HFF-Myc (cell line): ENCODE results near the gene CDC42EP3.

Experiments
- DNase-seq: peaks from one replicate; pipeline ENCODE4 v3.0.0-alpha.2; 2011; ENCODE audit warnings: low read depth; ENCODE audit errors: extremely low read depth
- H3K4me3 ChIP-seq: replicated peaks from 2 replicates; pipeline ENCODE4 v1.5.1; 2011; ENCODE audit warnings: low read depth, mild to moderate bottlenecking, control low read depth, low read length
- CTCF ChIP-seq: IDR thresholded peaks from 2 replicates; pipeline ENCODE4 v1.5.1; 2012; ENCODE audit warnings: mild to moderate bottlenecking, low read depth, low read length, control low read depth; ENCODE audit errors: missing control alignments

CDC42EP3 gene

GRCh38 chr2:37654419-37654818, 17.0 kb downstream of the CDC42EP3 start:
- no peak for TF ChIP-seq CTCF

GRCh38 chr2:37653805-37654378, 17.6 kb downstream of the CDC42EP3 start:
- no peak for DNase-seq
- H3K4me3 ChIP-seq: no peak overlapping the region
- no peak for TF ChIP-seq CTCF

More at GRCh38 chr2:37654419-37654818, 17.0 kb downstream of the CDC42EP3 start:
- H3K4me3 ChIP-seq: no peak overlapping the region
- DNase-seq: no peak

GRCh38 chr2:37653093-37653492, 18.3 kb downstream of the CDC42EP3 start:
- no peak for TF ChIP-seq CTCF
- no peak overlapping the region for H3K4me3 ChIP-seq
- DNase-seq: no peak

- TF ChIP-seq CTCF: no peak
- no peak overlapping the region for H3K4me3 ChIP-seq
- peak; percentile 93 for DNase-seq
Observed at GRCh38 chr2:37652199-37652640, 19.2 kb downstream of the CDC42EP3 start.

- no peak for TF ChIP-seq CTCF
- no peak overlapping the region for H3K4me3 ChIP-seq
- no peak for DNase-seq
Observed at GRCh38 chr2:37650548-37651093, 20.8 kb downstream of the CDC42EP3 start.

GRCh38 chr2:37649518-37649917, 21.9 kb downstream of the CDC42EP3 start:
- no peak overlapping the region for H3K4me3 ChIP-seq
- DNase-seq: no peak
- no peak for TF ChIP-seq CTCF
